ENCODE data around the gene CD79B. TPM values are rescaled to one million over a fixed set of nuclear protein-coding genes. Genes with fewer than 3 reads are reported as not detected.

Gene CD79B
- polyA plus RNA-seq, 1 of the 3 experiments (the other 2 are of a cell fraction) = 0.10 TPM

- 26% methylated on average over 20 of the region's 20 CpGs for WGBS (ENCODE audit: low lambda C conversion rate)
- Histone ChIP-seq H3K4me1 (ENCODE audit: control insufficient read depth in 1 of 2, insufficient read depth in 2 of 2, low read depth in 1 of 2, low read length in 1 of 2) (no peaks in the 10 kb centered on the region), H4K20me1 (ENCODE audit: insufficient read depth) (no peaks in the 10 kb centered on the region), H3K27ac (ENCODE audit: low read depth in 2 of 2, low read length in 1 of 2) (no peak overlapping the region), H3K4me2 (no peak overlapping the region), H3K9me2 (no peaks in the 10 kb centered on the region), H2AFZ (ENCODE audit: low read depth) (no peak overlapping the region), H3K79me2 (ENCODE audit: insufficient read depth) (no peaks in the 10 kb centered on the region), H3K9ac (no peak overlapping the region), H3F3A (replicated peaks; ENCODE audit: insufficient read depth) (no peaks in the 10 kb centered on the region), H3K27me3 (ENCODE audit: insufficient read depth) (no peaks in the 10 kb centered on the region; the same call in 1 of the 2 replicates), H3K36me3 (replicated peaks in 1 of 2; ENCODE audit: control insufficient read depth in 1 of 2, insufficient read depth in 2 of 2, low read length in 1 of 2) (no peaks in the 10 kb centered on the region), H3K4me3 (ENCODE audit: low read depth in 2 of 2, low read length in 1 of 2) (no peak overlapping the region), H3K9me3 (no peaks in the 10 kb centered on the region)
- DNase-seq = peak; percentile 91
- CTCF ChIA-PET = interaction anchor here (0.5 to 3.3 kb wide), 60 partner anchors 9 to 850 kb away, joined by 3 to 69 read pairs (median 4); partner anchors contain the start of genes CD79B, CSHL1, ERN1 and GH1
- no peak for TF ChIP-seq NRF1 (IDR thresholded peaks at IDR 0.05; ENCODE audit: low read depth, low read length)
- TF ChIP-seq CTCF (IDR thresholded peaks at IDR 0.05) = peak; percentile 77
- TF ChIP-seq MAX (IDR thresholded peaks at IDR 0.05; ENCODE audit: low read depth) = no peak
- no peak for TF ChIP-seq EP300 (IDR thresholded peaks at IDR 0.05; ENCODE audit: borderline replicate concordance in 1 of 2, low read depth in 1 of 2, low read length in 1 of 2)
- peak; percentile 56 for TF ChIP-seq SMC3 (IDR thresholded peaks at IDR 0.05; ENCODE audit: low read depth, low read length)
- no peak for TF ChIP-seq NFIC (IDR thresholded peaks at IDR 0.05; ENCODE audit: borderline replicate concordance)
- TF ChIP-seq TAF1 (IDR thresholded peaks at IDR 0.05; ENCODE audit: borderline replicate concordance, low read depth, low read length) = no peak
- no peak for TF ChIP-seq RXRA (IDR thresholded peaks at IDR 0.05; ENCODE audit: borderline replicate concordance, low read depth)
- no peak for TF ChIP-seq MEF2A (IDR thresholded peaks at IDR 0.05; ENCODE audit: borderline replicate concordance, low read depth)
- no peak for TF ChIP-seq FOXM1 (IDR thresholded peaks at IDR 0.05; ENCODE audit: low read depth)
- no peak for TF ChIP-seq RFX5 (IDR thresholded peaks at IDR 0.05; ENCODE audit: low read length)
- TF ChIP-seq JUND (IDR thresholded peaks at IDR 0.05) = no peak
- no peak for TF ChIP-seq REST (IDR thresholded peaks at IDR 0.05; ENCODE audit: low read depth, low read length)
- no peak for TF ChIP-seq ELF1 (IDR thresholded peaks at IDR 0.05)
- no peak for TF ChIP-seq ZBTB33 (IDR thresholded peaks at IDR 0.05; ENCODE audit: borderline replicate concordance, low read depth)
- TF ChIP-seq SIN3A (IDR thresholded peaks at IDR 0.05; ENCODE audit: borderline replicate concordance, low read depth, low read length) = no peak
- TF ChIP-seq EZH2phosphoT487 (IDR thresholded peaks at IDR 0.05; ENCODE audit: borderline replicate concordance, low read depth) = no peak
- TF ChIP-seq IRF3 (IDR thresholded peaks at IDR 0.05; ENCODE audit: low read depth, low read length) = no peak
- no peak for TF ChIP-seq TEAD4 (IDR thresholded peaks at IDR 0.05; ENCODE audit: borderline replicate concordance, insufficient read depth)
- no peak for TF ChIP-seq FOXJ3 (CRISPR knock-in tag; IDR thresholded peaks at IDR 0.05)
- TF ChIP-seq RAD21 (IDR thresholded peaks at IDR 0.05; ENCODE audit: low read length) = peak; percentile 50
- POLR2A ChIA-PET = no interaction called here
Observed at GRCh38 chr17:63946440-63947363, 14.6 kb upstream of the CD79B start.
